Neutrophil (primary cell): ENCODE data around the gene CLSTN2.

ENCODE experiments used
- H3K27ac ChIP-seq: fragments of 200-600 bp; sonication (generic); 2 replicates; pipeline ENCODE4 v1.5.1; 2016; ENCODE audit warnings: mild to moderate bottlenecking, moderate library complexity
- H3K27me3 ChIP-seq: fragments of 200-600 bp; sonication (generic); 2 replicates; pipeline ENCODE4 v1.6.0; 2016; ENCODE audit warnings: mild to moderate bottlenecking
- H3K36me3 ChIP-seq: fragments of 200-600 bp; sonication (generic); 2 replicates; pipeline ENCODE4 v1.5.1; 2017
- H3K4me1 ChIP-seq, 2 experiments: fragments of 200-600 bp in 1 of 2; sonication (generic) in 1 of 2; 1 replicate in 1 of 2; 2 replicates in 1 of 2; pipeline versions ENCODE4 v1.5.1 to v1.6.1; 2013 to 2016; ENCODE audit warnings: low read depth in 1 of 2, low read length in 1 of 2, mild to moderate bottlenecking in 1 of 2, moderate library complexity in 1 of 2; ENCODE audit not compliant: control insufficient read depth in 1 of 2, insufficient read depth in 1 of 2
- H3K4me3 ChIP-seq, 2 experiments: fragments of 200-600 bp in 1 of 2; sonication (generic) in 1 of 2; 1 replicate in 1 of 2; 2 replicates in 1 of 2; pipeline ENCODE4 v1.5.1; 2013 to 2016; ENCODE audit warnings: low read depth in 1 of 2, low read length in 1 of 2, mild to moderate bottlenecking in 1 of 2, moderate library complexity in 1 of 2
- H3K9me3 ChIP-seq: fragments of 200-600 bp; sonication (generic); 2 replicates; pipeline ENCODE4 v1.5.1; 2016
- TF ChIP-seq, protein P1 (sequence below): fragments of 200-600 bp; sonication (generic); IDR thresholded peaks from 2 replicates; pipeline ENCODE4 v1.5.1; 2016; ENCODE audit warnings: antibody characterized with exemption

CLSTN2 gene

DNA sequence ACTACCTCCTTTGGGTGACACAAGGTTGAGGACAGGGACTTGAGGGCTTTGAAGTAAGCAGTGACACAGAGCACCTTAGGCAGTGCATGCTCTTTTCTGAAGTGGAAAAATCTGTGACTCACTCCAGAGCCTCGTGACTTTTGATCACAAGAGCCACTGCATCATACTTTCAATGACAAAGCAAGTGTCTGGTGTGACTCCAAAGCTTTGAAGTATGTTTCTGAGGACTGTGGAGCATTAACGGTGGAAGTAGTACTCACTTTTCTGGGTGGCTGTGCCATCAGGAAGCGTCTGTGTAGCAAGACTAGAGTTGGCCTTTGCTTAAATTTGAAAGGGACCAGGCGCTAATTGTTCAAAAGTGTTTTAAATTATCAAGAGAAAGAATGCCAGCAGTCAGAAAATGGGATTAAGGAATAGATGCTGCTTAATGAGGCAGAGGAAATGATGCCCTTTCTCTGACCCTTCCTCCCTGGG, 532.2 kb downstream of the CLSTN2 start:
- no peaks in the 10 kb centered on the region for H3K9me3 ChIP-seq
- no peaks in the 10 kb centered on the region for H3K27me3 ChIP-seq
- no peaks in the 10 kb centered on the region for H3K4me1 ChIP-seq
- no peaks in the 10 kb centered on the region for H3K36me3 ChIP-seq
- TF ChIP-seq, protein P1, sequence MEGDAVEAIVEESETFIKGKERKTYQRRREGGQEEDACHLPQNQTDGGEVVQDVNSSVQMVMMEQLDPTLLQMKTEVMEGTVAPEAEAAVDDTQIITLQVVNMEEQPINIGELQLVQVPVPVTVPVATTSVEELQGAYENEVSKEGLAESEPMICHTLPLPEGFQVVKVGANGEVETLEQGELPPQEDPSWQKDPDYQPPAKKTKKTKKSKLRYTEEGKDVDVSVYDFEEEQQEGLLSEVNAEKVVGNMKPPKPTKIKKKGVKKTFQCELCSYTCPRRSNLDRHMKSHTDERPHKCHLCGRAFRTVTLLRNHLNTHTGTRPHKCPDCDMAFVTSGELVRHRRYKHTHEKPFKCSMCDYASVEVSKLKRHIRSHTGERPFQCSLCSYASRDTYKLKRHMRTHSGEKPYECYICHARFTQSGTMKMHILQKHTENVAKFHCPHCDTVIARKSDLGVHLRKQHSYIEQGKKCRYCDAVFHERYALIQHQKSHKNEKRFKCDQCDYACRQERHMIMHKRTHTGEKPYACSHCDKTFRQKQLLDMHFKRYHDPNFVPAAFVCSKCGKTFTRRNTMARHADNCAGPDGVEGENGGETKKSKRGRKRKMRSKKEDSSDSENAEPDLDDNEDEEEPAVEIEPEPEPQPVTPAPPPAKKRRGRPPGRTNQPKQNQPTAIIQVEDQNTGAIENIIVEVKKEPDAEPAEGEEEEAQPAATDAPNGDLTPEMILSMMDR = no peak
- H3K4me3 ChIP-seq = no peak overlapping the region
- no peak overlapping the region for H3K27ac ChIP-seq

DNA sequence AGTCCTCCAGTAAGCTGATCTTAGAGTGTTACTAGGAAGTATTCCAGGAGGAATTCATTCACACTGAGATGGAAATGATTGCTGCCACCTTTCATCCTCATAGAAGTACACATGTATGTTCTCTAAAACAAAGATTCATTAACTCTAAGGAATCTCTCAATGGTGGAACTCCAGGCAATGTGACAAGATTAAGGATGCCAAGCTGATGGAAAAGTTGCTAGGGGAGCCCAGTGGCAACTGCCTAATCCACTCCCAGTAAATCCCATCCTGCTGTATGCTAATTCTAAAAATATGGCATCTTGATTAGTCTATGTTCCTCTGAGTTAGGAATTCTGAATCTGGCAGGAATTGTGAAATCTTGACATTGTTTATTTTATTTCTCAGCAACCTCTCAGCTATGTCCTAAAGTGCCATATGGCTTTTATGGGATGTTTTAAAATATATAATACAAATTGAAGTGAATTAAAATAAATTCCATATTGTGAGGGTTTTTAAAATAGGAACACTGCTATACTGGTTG, 532.9 kb downstream of the CLSTN2 start:
- Histone ChIP-seq H3K9me3 (no peaks in the 10 kb centered on the region), H3K27ac (no peak overlapping the region), H3K4me3 (no peak overlapping the region), H3K4me1 (no peaks in the 10 kb centered on the region), H3K27me3 (no peaks in the 10 kb centered on the region), H3K36me3 (no peaks in the 10 kb centered on the region)
- TF ChIP-seq, protein P1 = no peak

DNA sequence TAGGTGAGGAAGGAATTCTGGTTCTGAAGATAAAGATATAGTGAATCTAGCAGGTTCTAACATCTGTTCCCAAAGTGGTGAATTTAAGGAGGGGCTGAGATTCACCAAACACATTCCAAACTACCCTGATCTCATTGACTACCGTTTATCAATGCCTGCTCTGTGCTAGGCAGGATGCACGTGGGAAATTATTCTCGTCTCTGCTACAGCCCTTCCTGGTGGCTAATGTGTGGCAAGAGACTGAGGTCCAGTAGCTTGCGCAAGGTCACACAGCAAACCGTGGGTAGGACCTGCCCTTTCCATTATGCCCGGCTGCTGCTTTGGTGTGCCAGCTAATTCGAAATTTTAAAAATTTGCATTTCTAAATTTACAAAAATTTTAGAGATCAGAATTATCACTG, 533.4 kb downstream of the CLSTN2 start:
- TF ChIP-seq, protein P1 = no peak
- Histone ChIP-seq H3K36me3 (no peaks in the 10 kb centered on the region), H3K27me3 (no peaks in the 10 kb centered on the region), H3K4me1 (no peaks in the 10 kb centered on the region), H3K9me3 (no peaks in the 10 kb centered on the region), H3K27ac (no peak overlapping the region), H3K4me3 (no peak overlapping the region)

DNA sequence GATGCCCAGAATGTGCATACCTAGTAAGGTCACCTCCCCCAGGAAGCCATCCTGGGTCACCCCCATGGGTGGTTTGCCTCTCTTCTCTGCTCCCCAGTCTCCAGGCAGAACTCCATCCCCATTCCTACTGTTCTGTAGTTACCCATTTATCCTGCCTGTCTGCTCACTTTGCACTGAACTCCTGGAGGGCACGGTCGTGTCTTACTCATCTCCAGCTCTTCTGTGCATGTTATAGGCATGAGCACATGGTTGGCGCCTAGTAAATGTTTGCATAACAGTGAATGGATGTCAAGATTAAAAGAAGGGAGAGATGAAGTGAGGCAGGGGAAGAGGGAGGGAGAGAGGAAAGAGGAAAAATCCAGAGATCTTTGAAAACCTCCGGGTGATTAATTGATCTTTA, 534.5 kb downstream of the CLSTN2 start:
- TF ChIP-seq, protein P1 = no peak
- Histone ChIP-seq H3K27ac (no peak overlapping the region), H3K4me1 (no peaks in the 10 kb centered on the region)

DNA sequence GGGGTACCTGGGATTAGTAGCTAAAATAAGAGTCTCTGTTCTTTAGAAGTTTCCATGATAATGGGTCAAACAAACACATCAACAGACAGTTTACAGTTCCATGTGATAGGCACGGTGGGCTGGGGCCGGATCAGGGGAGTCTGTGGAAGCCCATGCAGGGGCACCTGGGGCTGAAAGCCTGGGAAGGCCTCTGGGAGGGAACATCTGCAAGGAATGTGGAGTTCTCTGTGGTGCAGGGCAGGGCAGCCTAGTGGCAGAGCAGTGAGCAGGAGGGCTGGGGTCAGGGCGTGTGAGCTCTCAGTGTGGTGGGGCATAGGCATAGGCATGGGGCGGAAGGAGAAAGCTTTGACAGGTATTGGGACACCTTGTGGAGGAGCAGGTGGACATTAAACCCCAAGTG, 535.2 kb downstream of the CLSTN2 start:
- TF ChIP-seq, protein P1 = no peak
- H3K4me3 ChIP-seq = no peak overlapping the region
- no peaks in the 10 kb centered on the region for H3K4me1 ChIP-seq
- no peak overlapping the region for H3K27ac ChIP-seq
- H3K36me3 ChIP-seq = no peaks in the 10 kb centered on the region
- H3K27me3 ChIP-seq = no peaks in the 10 kb centered on the region
- H3K9me3 ChIP-seq = no peaks in the 10 kb centered on the region

More for the DNA sequence above, 534.5 kb downstream of the CLSTN2 start:
- H3K36me3 ChIP-seq = no peaks in the 10 kb centered on the region
- H3K4me3 ChIP-seq = no peak overlapping the region
- no peaks in the 10 kb centered on the region for H3K9me3 ChIP-seq
- no peaks in the 10 kb centered on the region for H3K27me3 ChIP-seq

DNA sequence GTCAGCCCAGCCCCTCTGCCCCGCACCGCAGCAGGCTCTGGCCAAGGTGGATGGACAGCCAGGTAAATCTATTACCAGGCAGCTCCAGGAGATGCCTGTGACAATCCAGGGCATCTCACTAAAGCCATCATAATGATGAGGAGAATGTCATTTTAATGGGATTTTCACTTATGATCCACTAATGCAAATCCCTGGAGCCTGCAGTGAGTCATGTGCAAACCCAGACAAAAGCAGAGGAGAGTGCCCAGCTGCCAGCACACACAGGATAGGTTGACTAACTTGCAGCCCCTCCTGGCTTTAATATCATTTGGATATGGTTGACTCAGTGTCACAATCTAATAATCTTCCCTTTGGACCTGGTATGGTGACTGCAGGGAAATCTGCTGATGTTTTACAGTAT, 536.0 kb downstream of the CLSTN2 start:
- Histone ChIP-seq H3K4me1 (no peaks in the 10 kb centered on the region), H3K27ac (no peak overlapping the region), H3K27me3 (no peaks in the 10 kb centered on the region), H3K36me3 (no peaks in the 10 kb centered on the region), H3K9me3 (no peaks in the 10 kb centered on the region), H3K4me3 (no peak overlapping the region)
- TF ChIP-seq, protein P1 = no peak
